NCI-H2227 treated with DMSO at 0.1 percent for 48 hours (cell line): ENCODE data around the gene TMCO4.

Source experiments
- DNase-seq: peaks from one replicate; lab custom pipeline; 2025; lab: John Stamatoyannopoulos, UW

The TMCO4 gene

GRCh38 chr1:19775831-19776230, 23.9 kb downstream of the TMCO4 start:
- no peak for DNase-seq

- no peak for DNase-seq
Observed at GRCh38 chr1:19775317-19775716, 24.4 kb downstream of the TMCO4 start.

- DNase-seq = no peak
Observed at GRCh38 chr1:19774180-19774785, 25.4 kb downstream of the TMCO4 start.

GRCh38 chr1:19773485-19773884, 26.2 kb downstream of the TMCO4 start:
- DNase-seq = no peak

GRCh38 chr1:19772053-19772452, 27.7 kb downstream of the TMCO4 start:
- no peak for DNase-seq

- DNase-seq = no peak
Observed at GRCh38 chr1:19771350-19771749, 28.4 kb downstream of the TMCO4 start.

- DNase-seq = no peak
Observed at GRCh38 chr1:19770436-19771190, 29.1 kb downstream of the TMCO4 start.

GRCh38 chr1:19769211-19769932, 30.3 kb downstream of the TMCO4 start:
- peak; percentile 48 for DNase-seq

- no peak for DNase-seq
Observed at GRCh38 chr1:19768353-19769210, 31.1 kb downstream of the TMCO4 start.

- no peak for DNase-seq
Observed at GRCh38 chr1:19765623-19766022, 34.1 kb downstream of the TMCO4 start.

GRCh38 chr1:19764848-19765247, 34.9 kb downstream of the TMCO4 start:
- no peak for DNase-seq

GRCh38 chr1:19762175-19762779, 37.4 kb downstream of the TMCO4 start:
- DNase-seq = no peak

GRCh38 chr1:19759740-19760089, 40.0 kb downstream of the TMCO4 start:
- no peak for DNase-seq

- no peak for DNase-seq
Observed at GRCh38 chr1:19758227-19758830, 41.4 kb downstream of the TMCO4 start.

GRCh38 chr1:19757641-19758040, 42.1 kb downstream of the TMCO4 start:
- DNase-seq = no peak

- no peak for DNase-seq
Observed at GRCh38 chr1:19756480-19756879, 43.2 kb downstream of the TMCO4 start.

GRCh38 chr1:19754482-19754881, 45.2 kb downstream of the TMCO4 start:
- no peak for DNase-seq

GRCh38 chr1:19752083-19752696, 47.5 kb downstream of the TMCO4 start:
- no peak for DNase-seq

GRCh38 chr1:19750882-19751276, 48.8 kb downstream of the TMCO4 start:
- no peak for DNase-seq

- DNase-seq = no peak
Observed at GRCh38 chr1:19750101-19750881, 49.4 kb downstream of the TMCO4 start.
